Measurements from ENCODE around the gene KCTD8.

- no peak for TF ChIP-seq CTCF (IDR thresholded peaks at IDR 0.05; ENCODE audit: insufficient read depth, low read depth, low read length)
- TF ChIP-seq EZH2 (IDR thresholded peaks at IDR 0.05; ENCODE audit: insufficient read depth, low read length) = no peak
These were observed 14.4 kb downstream of the KCTD8 start for GRCh38 chr4:44434247-44434646.
